Measurements from ENCODE around the gene PAK1. TPM values are rescaled to one million over a fixed set of nuclear protein-coding genes. Genes with fewer than 3 reads are reported as not detected.

The PAK1 gene
- total RNA-seq, 1 donor = 56.2 TPM

DNA sequence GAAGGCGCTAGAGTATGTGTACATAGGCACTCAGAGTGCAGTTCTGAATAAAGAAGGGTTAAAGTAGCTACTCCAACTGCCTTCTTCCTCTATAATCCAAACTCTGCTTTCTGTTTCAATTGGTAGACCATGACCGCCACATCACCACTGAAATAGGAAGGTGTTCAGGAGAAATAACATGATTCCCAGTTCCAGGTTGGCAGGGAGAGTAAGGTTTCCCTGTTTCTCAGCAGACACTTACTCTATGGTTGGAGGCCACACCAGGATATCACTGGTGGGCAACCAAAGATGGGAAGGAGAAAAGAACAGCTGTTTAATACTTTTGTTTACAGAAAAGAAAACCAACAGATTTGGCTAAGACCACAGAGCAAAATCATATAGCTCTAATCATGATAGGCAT, 37.9 kb downstream of the PAK1 start:
- DNase-seq (ENCODE audit: low read depth) = no peak
- no peak overlapping the region for H3K4me3 ChIP-seq (ENCODE audit: low read depth, low read length)
- TF ChIP-seq, protein P1, sequence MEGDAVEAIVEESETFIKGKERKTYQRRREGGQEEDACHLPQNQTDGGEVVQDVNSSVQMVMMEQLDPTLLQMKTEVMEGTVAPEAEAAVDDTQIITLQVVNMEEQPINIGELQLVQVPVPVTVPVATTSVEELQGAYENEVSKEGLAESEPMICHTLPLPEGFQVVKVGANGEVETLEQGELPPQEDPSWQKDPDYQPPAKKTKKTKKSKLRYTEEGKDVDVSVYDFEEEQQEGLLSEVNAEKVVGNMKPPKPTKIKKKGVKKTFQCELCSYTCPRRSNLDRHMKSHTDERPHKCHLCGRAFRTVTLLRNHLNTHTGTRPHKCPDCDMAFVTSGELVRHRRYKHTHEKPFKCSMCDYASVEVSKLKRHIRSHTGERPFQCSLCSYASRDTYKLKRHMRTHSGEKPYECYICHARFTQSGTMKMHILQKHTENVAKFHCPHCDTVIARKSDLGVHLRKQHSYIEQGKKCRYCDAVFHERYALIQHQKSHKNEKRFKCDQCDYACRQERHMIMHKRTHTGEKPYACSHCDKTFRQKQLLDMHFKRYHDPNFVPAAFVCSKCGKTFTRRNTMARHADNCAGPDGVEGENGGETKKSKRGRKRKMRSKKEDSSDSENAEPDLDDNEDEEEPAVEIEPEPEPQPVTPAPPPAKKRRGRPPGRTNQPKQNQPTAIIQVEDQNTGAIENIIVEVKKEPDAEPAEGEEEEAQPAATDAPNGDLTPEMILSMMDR (IDR thresholded peaks at IDR 0.05; ENCODE audit: insufficient read depth, low read length) = no peak

DNA sequence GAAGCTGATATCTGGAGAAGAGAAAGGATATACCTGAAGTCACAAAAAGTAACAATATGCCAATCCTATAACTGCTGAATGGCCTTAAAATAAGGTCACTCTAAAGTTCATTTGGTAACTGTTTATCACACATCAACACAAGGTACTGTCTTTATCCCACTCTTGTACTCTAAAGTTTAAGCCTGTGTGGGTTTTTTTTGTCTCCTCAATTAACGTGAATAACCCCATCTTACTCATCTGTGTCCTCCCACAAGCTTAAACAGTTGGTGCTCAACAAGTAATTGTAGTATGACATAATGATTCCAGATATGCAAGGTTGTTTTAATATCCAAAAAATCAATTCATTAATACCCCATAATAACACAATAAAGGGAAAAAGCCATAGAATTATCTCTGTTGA, 42.1 kb downstream of the PAK1 start:
- TF ChIP-seq, protein P1 (IDR thresholded peaks at IDR 0.05; ENCODE audit: insufficient read depth, low read length) = no peak
- DNase-seq (ENCODE audit: low read depth) = no peak
- H3K4me3 ChIP-seq (ENCODE audit: low read depth, low read length) = no peak overlapping the region

DNA sequence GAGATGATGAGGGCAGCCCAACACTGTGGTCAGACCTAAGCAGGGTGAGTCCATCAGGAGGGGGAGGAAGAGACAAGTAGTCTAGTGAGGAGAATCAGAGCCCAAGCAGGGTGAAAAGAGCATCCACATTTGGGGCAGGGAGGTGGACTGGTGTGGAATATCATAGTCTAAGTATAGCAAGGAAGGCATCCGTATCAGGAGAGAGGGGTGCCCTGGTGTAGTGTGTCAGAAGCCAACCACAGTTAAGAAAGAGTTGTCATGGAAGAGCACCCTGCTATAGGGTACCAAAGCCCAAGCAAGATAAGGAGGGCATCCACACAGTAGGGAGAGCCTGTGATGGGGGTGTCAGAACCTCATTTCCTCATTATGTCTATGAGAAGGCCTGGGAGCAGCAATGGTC, 45.3 kb downstream of the PAK1 start:
- TF ChIP-seq, protein P1 (IDR thresholded peaks at IDR 0.05; ENCODE audit: insufficient read depth, low read length) = no peak
- H3K4me3 ChIP-seq (ENCODE audit: low read depth, low read length) = no peak overlapping the region
- DNase-seq (ENCODE audit: low read depth) = no peak

DNA sequence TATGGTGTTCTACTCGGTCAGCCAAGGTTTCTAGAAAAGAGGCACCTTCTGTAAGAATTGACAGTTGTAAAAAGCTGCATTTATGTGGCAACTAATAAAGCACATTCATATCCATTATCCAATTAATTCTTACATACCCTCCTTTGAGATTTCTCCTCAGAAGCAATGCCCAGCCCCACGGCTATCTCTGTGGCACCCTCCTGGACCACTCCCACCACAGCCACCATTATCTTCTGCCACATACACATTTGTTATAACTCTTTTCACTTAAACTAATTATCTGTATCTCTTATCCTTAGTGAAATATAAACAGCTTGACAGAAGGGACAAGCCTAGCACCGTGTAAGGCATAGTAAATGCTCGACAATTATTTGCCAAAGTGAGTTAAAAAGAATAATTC, 48.5 kb downstream of the PAK1 start:
- TF ChIP-seq, protein P1 (IDR thresholded peaks at IDR 0.05; ENCODE audit: insufficient read depth, low read length) = no peak
- no peak for DNase-seq (ENCODE audit: low read depth)
- H3K4me3 ChIP-seq (ENCODE audit: low read depth, low read length) = no peak overlapping the region

DNA sequence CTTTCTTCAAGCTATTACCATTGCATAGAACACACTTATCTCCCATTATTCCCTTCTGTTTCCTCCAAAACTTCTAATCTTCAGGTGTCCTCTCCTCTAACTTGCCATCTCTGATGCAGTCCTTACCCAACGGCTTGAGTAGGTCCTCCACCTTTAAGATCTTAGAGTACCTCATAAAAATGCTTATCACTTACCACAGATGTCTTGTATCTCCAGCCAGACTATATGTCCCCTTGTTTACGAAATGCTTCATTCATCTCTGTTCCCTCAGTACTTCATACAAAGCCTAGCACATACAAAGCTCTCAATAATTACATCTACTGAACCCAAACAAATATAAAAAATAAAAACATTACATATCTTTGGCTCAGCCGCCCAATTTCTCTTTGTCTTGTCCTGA, 49.2 kb downstream of the PAK1 start:
- no peak for DNase-seq (ENCODE audit: low read depth)
- H3K4me3 ChIP-seq (ENCODE audit: low read depth, low read length) = no peak overlapping the region
- TF ChIP-seq, protein P1 (IDR thresholded peaks at IDR 0.05; ENCODE audit: insufficient read depth, low read length) = no peak

DNA sequence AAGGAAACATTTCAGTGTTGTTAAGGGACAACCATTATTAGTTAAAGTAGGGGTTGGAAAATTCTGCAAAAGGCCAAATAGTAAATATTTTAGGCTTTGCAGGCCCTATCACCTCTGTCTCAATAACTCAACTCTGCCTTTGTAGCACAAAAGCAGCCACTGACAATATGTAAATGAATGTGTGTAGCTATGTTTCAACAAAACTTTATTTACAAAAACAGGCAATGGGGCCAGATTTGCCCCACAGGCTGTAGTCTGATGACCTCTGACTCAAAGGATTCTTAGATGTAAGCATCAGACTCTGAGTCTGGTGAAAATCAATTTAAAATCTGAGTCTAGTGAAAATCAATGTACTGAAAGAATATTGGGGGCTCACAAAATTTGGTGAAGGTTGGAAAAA, 50.3 kb downstream of the PAK1 start:
- no peak for DNase-seq (ENCODE audit: low read depth)
- no peak overlapping the region for H3K4me3 ChIP-seq (ENCODE audit: low read depth, low read length)
- TF ChIP-seq, protein P1 (IDR thresholded peaks at IDR 0.05; ENCODE audit: insufficient read depth, low read length) = no peak

DNA sequence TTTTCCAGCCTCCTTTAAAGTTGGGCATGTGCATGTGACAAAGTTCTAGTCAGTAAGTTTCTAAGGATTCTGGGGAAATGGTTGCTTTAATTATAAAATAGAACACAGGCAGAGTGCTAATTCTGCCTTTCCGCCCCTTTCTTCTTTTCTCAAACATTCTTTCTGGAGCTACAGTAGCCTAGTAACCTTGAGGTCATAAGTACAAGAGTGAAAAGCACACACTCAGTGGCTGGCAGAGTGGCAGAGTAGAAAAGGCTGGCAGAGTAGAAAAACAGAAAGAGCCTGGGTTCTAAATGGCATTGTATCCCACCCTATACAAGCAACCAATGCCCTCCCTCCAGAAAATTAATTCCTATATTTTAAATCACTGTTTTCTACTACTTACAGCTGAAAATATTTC, 51.2 kb downstream of the PAK1 start:
- no peak for DNase-seq (ENCODE audit: low read depth)
- TF ChIP-seq, protein P1 (IDR thresholded peaks at IDR 0.05; ENCODE audit: insufficient read depth, low read length) = no peak
- no peak overlapping the region for H3K4me3 ChIP-seq (ENCODE audit: low read depth, low read length)

Data from fibroblast of the aortic adventitia (primary cell).